Keratinocyte (primary cell): Measurements from ENCODE around the gene ZBED3.

Source experiments
- EZH2 ChIP-seq: IDR thresholded peaks from one replicate; pipeline ENCODE4 v1.6.1; 2012; ENCODE audit warnings: inconsistent platforms, mild to moderate bottlenecking, low read length, moderate library complexity
- TF ChIP-seq, protein P1 (sequence below), 3 experiments: IDR thresholded peaks in 1 of 3; conservative IDR thresholded peaks in 1 of 3; optimal IDR thresholded peaks in 1 of 3; 2 replicates in 2 of 3; 3 replicates in 1 of 3; pipeline versions ENCODE3 to v1.5.1; 2011; ENCODE audit warnings: low read length in 3 of 3, mild to moderate bottlenecking in 3 of 3, moderate library complexity in 2 of 3, control low read depth in 1 of 3, inconsistent platforms in 1 of 3; ENCODE audit not compliant: insufficient read depth in 2 of 3; ENCODE audit errors: extremely low read depth in 1 of 3

DNA sequence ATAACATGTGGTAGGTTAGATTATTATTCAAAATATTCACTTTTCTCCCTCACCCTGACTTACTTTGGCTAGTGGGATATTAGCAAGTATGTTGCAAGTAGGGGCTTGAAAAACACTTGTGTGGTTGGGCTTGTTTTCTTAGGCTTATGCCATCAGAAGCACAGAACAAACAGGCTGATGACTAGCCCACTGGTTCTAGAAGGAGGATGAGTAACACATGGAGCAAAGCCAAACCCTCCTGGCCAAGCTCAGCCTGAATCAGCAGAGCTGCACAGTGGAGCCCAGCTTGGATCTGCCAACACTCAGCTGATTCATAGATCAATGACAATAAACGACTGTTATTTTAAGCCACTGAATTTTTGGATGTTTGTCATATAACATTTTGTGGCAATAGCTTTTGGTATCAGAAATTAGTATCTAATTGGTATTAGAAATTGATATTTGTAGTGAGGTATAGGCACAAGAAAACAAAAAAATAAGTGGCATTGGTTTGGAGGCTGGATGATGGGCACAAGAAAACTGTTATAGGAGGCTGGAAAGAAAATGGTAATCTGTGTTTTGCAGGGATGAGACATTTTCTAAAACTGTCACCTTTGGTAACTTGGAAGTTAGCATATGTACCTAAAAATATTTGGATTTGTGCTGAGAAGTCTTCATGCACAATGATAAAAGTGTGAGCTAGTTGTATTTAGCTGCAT, 46.1 kb upstream of the ZBED3 start:
- TF ChIP-seq, protein P1, sequence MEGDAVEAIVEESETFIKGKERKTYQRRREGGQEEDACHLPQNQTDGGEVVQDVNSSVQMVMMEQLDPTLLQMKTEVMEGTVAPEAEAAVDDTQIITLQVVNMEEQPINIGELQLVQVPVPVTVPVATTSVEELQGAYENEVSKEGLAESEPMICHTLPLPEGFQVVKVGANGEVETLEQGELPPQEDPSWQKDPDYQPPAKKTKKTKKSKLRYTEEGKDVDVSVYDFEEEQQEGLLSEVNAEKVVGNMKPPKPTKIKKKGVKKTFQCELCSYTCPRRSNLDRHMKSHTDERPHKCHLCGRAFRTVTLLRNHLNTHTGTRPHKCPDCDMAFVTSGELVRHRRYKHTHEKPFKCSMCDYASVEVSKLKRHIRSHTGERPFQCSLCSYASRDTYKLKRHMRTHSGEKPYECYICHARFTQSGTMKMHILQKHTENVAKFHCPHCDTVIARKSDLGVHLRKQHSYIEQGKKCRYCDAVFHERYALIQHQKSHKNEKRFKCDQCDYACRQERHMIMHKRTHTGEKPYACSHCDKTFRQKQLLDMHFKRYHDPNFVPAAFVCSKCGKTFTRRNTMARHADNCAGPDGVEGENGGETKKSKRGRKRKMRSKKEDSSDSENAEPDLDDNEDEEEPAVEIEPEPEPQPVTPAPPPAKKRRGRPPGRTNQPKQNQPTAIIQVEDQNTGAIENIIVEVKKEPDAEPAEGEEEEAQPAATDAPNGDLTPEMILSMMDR (optimal IDR thresholded peaks at IDR 0.05 in 1 of 3, IDR thresholded peaks at IDR 0.05 in 1 of 3, conservative IDR thresholded peaks at IDR 0.05 in 1 of 3; ENCODE audit: extremely low read depth in 1 of 3, insufficient read depth in 2 of 3, low read length in 3 of 3), result no peak
- TF ChIP-seq EZH2, result no peak
